ENCODE measurements around the gene NEO1.

Gene NEO1, protein sequence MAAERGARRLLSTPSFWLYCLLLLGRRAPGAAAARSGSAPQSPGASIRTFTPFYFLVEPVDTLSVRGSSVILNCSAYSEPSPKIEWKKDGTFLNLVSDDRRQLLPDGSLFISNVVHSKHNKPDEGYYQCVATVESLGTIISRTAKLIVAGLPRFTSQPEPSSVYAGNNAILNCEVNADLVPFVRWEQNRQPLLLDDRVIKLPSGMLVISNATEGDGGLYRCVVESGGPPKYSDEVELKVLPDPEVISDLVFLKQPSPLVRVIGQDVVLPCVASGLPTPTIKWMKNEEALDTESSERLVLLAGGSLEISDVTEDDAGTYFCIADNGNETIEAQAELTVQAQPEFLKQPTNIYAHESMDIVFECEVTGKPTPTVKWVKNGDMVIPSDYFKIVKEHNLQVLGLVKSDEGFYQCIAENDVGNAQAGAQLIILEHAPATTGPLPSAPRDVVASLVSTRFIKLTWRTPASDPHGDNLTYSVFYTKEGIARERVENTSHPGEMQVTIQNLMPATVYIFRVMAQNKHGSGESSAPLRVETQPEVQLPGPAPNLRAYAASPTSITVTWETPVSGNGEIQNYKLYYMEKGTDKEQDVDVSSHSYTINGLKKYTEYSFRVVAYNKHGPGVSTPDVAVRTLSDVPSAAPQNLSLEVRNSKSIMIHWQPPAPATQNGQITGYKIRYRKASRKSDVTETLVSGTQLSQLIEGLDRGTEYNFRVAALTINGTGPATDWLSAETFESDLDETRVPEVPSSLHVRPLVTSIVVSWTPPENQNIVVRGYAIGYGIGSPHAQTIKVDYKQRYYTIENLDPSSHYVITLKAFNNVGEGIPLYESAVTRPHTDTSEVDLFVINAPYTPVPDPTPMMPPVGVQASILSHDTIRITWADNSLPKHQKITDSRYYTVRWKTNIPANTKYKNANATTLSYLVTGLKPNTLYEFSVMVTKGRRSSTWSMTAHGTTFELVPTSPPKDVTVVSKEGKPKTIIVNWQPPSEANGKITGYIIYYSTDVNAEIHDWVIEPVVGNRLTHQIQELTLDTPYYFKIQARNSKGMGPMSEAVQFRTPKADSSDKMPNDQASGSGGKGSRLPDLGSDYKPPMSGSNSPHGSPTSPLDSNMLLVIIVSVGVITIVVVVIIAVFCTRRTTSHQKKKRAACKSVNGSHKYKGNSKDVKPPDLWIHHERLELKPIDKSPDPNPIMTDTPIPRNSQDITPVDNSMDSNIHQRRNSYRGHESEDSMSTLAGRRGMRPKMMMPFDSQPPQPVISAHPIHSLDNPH (N-terminal part only)

GRCh38 chr15:73051807-73052652 lies at the start of gene NEO1:
Gene NEO1 (plus strand): TSS chr15:73052463. CDS start chr15:73052676, 213 bp downstream.
- peak; percentile 68 for DNase-seq (ENCODE audit: low read depth)

DNA sequence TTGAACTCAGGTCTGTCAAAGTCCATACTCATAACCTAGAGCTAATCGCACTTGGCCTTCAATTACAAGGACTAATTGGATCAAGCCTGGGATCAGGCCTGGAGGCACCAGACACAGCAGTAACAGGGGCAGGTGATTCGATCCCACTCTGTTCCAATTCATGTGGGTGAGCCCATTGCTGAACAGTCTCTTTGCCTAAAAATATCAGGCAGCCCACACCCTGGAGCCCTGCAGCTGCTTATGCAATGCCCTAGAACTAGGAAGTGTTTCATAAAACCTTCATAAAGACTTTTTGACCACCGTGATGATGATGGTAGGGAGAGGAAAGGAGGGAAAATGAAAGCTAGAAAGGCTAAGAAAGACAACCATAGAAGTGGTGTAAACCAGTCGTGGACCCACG lies 47.8 kb upstream of the NEO1 start:
- no peak for DNase-seq (ENCODE audit: low read depth)

- no peak for DNase-seq (ENCODE audit: low read depth)
Observed at GRCh38 chr15:73005032-73005431, 47.2 kb upstream of the NEO1 start.

GRCh38 chr15:73005446-73005845 lies 46.8 kb upstream of the NEO1 start:
- no peak for DNase-seq (ENCODE audit: low read depth)

- DNase-seq (ENCODE audit: low read depth), result no peak
Observed at GRCh38 chr15:73006523-73006922, 45.7 kb upstream of the NEO1 start.

DNA sequence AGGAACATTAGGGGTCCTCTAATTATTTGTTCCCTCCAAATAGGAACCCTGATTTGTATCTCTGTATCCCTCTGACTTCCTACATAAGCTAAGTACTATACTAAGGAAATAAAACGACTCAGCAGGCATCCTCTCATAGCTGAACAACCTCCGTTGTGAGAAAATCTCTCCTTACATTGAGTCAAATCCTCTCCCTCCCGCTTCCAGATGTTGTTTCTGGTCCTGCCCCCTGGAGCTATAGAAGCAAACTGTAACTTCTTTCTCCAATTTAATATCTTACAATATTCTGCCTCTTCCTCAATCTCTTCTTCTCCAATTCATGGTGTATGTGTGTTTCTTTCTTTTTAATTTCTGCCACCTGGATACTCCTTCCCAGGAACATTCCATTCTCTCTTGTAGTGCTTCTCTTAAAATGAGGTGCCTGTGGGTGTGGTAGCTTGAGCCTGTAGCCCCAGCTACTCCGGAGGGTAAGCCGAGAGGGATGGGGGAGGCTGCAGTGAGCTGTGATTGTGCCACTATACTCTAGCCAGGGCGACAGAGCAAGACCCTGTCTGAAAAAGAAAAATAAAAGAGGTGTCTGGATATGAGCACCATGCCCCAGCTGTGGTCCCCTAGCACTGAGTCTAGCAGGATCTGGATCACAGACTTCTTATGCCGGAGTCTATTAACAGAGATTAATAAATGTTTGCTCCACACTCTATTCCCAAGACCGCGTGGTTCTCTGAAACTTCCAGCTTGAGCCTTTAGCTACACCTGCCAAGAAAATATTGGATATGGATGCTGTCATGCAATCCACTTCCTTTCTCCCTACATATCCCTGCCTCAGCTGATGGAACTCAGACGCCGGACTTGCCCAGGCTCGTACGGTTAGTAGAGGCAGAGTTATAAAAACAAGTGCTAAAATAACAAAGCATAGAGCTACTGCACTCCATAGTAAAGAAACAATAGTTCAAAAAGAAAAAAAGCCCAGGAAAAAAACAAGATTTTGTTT lies 42.9 kb upstream of the NEO1 start:
- no peak for DNase-seq (ENCODE audit: low read depth)

DNA sequence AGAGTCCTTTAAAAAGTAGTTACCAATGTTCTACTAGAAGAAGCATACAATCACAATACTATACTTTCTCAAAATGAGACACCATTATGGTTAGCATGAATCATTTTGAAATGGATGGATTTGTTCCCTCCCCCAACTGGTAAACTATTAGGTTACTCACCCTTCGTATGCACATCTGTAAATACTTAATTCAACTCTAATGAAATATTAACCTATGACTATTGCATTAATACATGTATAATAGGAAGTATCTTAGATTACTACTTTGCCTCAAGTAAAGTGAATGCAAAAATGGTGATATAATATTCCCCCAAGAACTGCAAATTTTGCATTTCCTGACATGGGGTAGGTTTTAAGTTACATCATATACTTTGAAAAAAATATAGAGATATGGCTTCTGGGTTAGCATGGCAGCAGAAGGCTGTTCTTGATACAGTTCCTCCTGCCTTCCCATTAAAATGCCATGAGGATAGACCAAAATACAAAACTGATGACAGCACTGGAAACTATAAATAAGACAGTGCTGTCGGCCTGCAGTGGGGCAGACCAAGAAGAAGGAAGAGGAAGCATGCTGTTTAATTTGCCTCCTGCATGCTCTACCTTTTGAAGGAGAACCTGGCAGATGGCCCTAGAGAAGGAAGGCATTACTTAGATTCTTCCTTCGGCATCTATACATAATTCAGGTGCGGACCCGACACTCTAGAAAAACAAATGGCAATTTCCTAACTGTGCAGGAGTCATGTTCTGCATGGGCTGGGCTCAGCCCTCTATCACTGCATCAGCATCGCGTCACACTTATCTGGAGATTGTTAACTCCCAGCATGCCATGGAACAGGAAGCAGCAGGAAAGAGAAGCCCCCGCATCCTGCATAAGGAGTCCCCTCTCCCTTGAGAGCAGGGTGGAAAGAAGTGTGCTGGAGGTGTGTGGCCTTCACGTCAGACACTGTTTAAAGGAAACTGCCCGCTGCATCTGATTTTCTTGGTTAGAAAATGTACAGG lies 41.8 kb upstream of the NEO1 start:
- DNase-seq (ENCODE audit: low read depth), result no peak

- DNase-seq (ENCODE audit: low read depth), result no peak
Observed at GRCh38 chr15:73014904-73015303, 37.4 kb upstream of the NEO1 start.

- no peak for DNase-seq (ENCODE audit: low read depth)
Observed at GRCh38 chr15:73015493-73015892, 36.8 kb upstream of the NEO1 start.

DNA sequence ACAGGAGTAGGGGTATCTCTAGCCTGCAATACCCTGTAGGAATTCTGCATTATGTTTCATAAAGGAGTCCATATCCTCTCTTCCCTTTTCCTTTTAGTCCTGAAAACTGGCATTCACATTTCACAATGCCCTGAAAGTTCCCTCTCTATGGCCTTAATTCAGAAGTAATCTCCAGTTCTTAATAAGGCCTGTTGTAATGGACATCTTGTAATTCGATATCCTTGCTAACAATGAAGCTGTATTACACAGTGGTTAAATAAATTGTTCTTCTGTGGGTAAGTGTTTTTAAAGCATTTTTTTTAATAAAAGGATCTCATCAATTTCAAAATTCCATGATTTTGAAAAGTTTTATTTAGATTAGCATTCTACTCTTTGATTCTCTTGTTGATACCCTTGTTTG lies 34.3 kb upstream of the NEO1 start:
- no peak for DNase-seq (ENCODE audit: low read depth)

DNA sequence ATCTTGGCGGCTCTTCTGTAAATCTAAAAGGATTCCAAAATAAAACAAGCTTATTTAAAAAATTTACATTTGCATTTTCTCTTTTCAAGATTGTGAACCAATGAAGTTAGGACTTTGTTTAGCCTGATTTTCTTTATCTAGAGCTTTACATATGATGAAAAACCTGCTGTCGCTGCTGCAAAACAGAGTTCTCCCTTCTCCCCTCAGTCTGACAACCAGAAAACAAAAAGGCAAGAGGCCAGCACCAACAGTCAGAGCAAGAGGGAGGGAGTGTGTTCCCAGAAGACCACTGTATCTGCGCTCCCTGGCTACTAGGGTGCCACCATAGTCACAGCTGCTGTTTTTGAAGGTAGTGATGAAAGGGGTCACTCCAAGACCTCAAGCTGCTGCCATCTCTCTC lies 33.1 kb upstream of the NEO1 start:
- no peak for DNase-seq (ENCODE audit: low read depth)

DNA sequence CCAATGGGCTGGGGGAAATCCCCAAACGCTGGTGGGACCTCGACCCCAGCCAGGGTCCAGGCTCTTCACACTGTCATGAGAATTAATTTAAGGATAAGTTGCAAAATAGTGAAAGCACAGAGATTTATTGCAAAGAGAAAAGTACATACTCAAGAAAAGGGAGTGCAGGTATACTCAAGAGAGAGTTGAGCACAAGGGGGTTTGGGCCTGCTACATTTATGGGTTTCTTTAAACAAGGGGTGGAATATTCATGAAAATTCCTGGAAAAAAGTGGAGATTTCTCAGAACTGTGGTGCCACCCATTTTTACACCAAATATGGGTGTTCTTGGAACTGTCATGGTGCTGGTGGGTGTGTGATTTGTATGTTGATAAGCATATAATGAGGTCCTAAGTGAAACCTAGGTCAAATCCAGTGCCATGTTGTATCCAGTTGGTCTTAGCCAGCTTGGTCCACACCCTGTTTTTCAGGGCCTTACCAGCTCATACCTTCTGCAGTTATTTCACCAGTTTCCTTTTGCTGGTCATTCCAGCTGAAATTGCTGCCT lies 32.6 kb upstream of the NEO1 start:
- DNase-seq (ENCODE audit: low read depth), result no peak

GRCh38 chr15:73021139-73021621 lies 31.1 kb upstream of the NEO1 start:
- no peak for DNase-seq (ENCODE audit: low read depth)

DNA sequence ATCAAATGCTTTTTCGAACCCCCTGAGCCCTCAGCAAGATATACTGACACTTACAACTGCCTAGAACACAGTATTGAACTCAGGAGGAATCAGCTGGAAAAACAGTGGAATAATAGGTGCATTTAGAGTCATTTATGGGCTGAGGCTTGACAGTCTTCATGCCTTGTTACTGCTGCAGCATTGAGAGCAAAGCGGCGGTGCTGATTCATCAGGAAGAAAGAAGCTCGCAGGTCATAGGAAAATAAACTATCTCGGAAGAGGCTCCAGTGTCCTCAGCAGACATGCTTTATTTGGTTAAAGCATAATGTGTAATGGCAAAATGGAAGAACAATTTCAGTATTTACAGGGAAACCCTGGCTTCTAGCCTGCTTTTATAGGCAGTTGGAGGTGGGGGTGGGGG lies 30.1 kb upstream of the NEO1 start:
- no peak for DNase-seq (ENCODE audit: low read depth)

GRCh38 chr15:73023071-73023470 lies 29.2 kb upstream of the NEO1 start:
- DNase-seq (ENCODE audit: low read depth), result no peak

- DNase-seq (ENCODE audit: low read depth), result no peak
Observed at GRCh38 chr15:73024168-73024567, 28.1 kb upstream of the NEO1 start.

GRCh38 chr15:73026511-73027054 lies 25.7 kb upstream of the NEO1 start:
- DNase-seq (ENCODE audit: low read depth), result no peak

DNA sequence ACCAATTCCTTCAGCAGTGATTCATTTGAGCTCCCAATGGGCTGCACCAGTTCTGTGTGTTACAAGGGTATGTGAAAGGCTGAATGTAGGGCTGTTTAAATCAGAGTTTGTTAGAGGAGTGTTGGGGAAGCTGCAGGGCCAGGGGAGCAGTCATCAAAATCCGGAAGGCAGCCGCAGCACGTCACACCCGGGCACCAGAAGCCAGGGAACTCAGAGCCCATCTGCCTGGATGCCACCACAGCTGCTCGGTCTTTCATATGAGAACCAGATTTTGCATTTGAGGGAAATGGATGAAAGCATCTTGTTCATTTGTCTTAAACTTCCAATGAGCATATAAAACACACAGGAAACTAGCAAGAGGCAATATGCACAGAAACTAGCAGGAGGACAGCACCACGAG lies 24.2 kb upstream of the NEO1 start:
- no peak for DNase-seq (ENCODE audit: low read depth)
